NCI-H446 treated with DMSO at 0.1 percent for 48 hours (cell line): Measurements from ENCODE around the gene MCCD1.
"Not testable (repeated sequence)": the region's sequence is repeated elsewhere in the genome, so short reads cannot be mapped to it uniquely, and the experiment has no call there.

ENCODE experiments used
- DNase-seq: peaks from one replicate; lab custom pipeline; 2025; lab: John Stamatoyannopoulos, UW

The MCCD1 gene

GRCh38 chr6:31528821-31529328, at the start of gene MCCD1:
Gene MCCD1, plus strand, starts transcription at chr6:31528962. Its CDS starts 53 bp downstream, at chr6:31529015.
- DNase-seq = no peak

GRCh38 chr6:31479151-31479932, 49.4 kb upstream of the MCCD1 start:
- no peak for DNase-seq

GRCh38 chr6:31479933-31480535, 48.7 kb upstream of the MCCD1 start:
- no peak for DNase-seq

- DNase-seq = no peak
Observed at GRCh38 chr6:31480574-31480973, 48.2 kb upstream of the MCCD1 start.

- DNase-seq = no peak
Observed at GRCh38 chr6:31483392-31483791, 45.4 kb upstream of the MCCD1 start.

GRCh38 chr6:31485055-31485454, 43.7 kb upstream of the MCCD1 start:
- no peak for DNase-seq

- DNase-seq = not testable (repeated sequence)
Observed at GRCh38 chr6:31486065-31486837, 42.5 kb upstream of the MCCD1 start.

- not testable (repeated sequence) for DNase-seq
Observed at GRCh38 chr6:31487674-31488073, 41.1 kb upstream of the MCCD1 start.

GRCh38 chr6:31489086-31489485, 39.7 kb upstream of the MCCD1 start:
- DNase-seq = no peak

GRCh38 chr6:31490115-31490873, 38.5 kb upstream of the MCCD1 start:
- no peak for DNase-seq

- not testable (repeated sequence) for DNase-seq
Observed at GRCh38 chr6:31493550-31493874, 35.2 kb upstream of the MCCD1 start.

GRCh38 chr6:31493875-31494694, 34.7 kb upstream of the MCCD1 start:
- DNase-seq = no peak

GRCh38 chr6:31495580-31495979, 33.2 kb upstream of the MCCD1 start:
- DNase-seq = no peak

GRCh38 chr6:31496826-31497225, 31.9 kb upstream of the MCCD1 start:
- DNase-seq = not testable (repeated sequence)

- DNase-seq = no peak
Observed at GRCh38 chr6:31497531-31498476, 31.0 kb upstream of the MCCD1 start, which contains the start of gene MICB. Gene MICB, plus strand, starts transcription at chr6:31498145. Its CDS starts 49 bp downstream, at chr6:31498194.

GRCh38 chr6:31498748-31499147, 30.0 kb upstream of the MCCD1 start:
- DNase-seq = no peak

- DNase-seq = not testable (repeated sequence)
Observed at GRCh38 chr6:31499648-31500047, 29.1 kb upstream of the MCCD1 start.

GRCh38 chr6:31502586-31502985, 26.2 kb upstream of the MCCD1 start:
- no peak for DNase-seq

GRCh38 chr6:31509036-31509435, 19.7 kb upstream of the MCCD1 start:
- not testable (repeated sequence) for DNase-seq

GRCh38 chr6:31510007-31510406, 18.8 kb upstream of the MCCD1 start:
- DNase-seq = no peak
